Measurements from ENCODE around the gene CACYBP. TPM values are rescaled to one million over a fixed set of nuclear protein-coding genes. Genes with fewer than 3 reads are reported as not detected.

The CACYBP gene
- polyA plus RNA-seq, 1 donor from 2014 or later = 484 TPM

GRCh38 chr1:174988986-174989385, 10.8 kb upstream of the CACYBP start:
- no peak overlapping the region for H3K9ac ChIP-seq (ENCODE audit: low read length)
- no peaks in the 10 kb centered on the region for H3K36me3 ChIP-seq (ENCODE audit: insufficient read depth, low read length)
- TF ChIP-seq RAD21 (conservative IDR thresholded peaks at IDR 0.05) (no peak), EP300 (conservative IDR thresholded peaks at IDR 0.05; ENCODE audit: poor library complexity, severe bottlenecking) (no peak), TAF1 (IDR thresholded peaks at IDR 0.05; ENCODE audit: low read depth) (no peak), EZH2 (IDR thresholded peaks at IDR 0.05; ENCODE audit: borderline replicate concordance, insufficient read depth, low read length, poor library complexity, severe bottlenecking) (no peak), CTCF (IDR thresholded peaks at IDR 0.05; ENCODE audit: poor library complexity, severe bottlenecking) (no peak), MXI1 (conservative IDR thresholded peaks at IDR 0.05; ENCODE audit: poor library complexity, severe bottlenecking) (no peak), REST (IDR thresholded peaks at IDR 0.05; ENCODE audit: borderline replicate concordance) (no peak), SMC3 (conservative IDR thresholded peaks at IDR 0.05; ENCODE audit: poor library complexity) (no peak), POLR2AphosphoS5 (IDR thresholded peaks at IDR 0.05) (no peak)
- H3K79me2 ChIP-seq (replicated peaks; ENCODE audit: insufficient read depth, low read length) = no peaks in the 10 kb centered on the region
- no peaks in the 10 kb centered on the region for H3K27me3 ChIP-seq (ENCODE audit: insufficient read depth, low read depth, low read length)
- no peaks in the 10 kb centered on the region for H3F3A ChIP-seq (ENCODE audit: insufficient read depth, low read length, poor library complexity, severe bottlenecking)
- H3K4me2 ChIP-seq (ENCODE audit: low read length) = no peak overlapping the region
- no peak overlapping the region for H2AFZ ChIP-seq (ENCODE audit: low read depth, low read length)
- no peak overlapping the region for H3K4me3 ChIP-seq (ENCODE audit: low read length)
- no peaks in the 10 kb centered on the region for H4K20me1 ChIP-seq (ENCODE audit: insufficient read depth)
- no peaks in the 10 kb centered on the region for H3K9me3 ChIP-seq (ENCODE audit: low read length)
- no peak overlapping the region for H3K27ac ChIP-seq (ENCODE audit: low read length)
- H3K9me2 ChIP-seq (ENCODE audit: insufficient read depth, low read length) = no peaks in the 10 kb centered on the region

- TF ChIP-seq POLR2AphosphoS5 (IDR thresholded peaks at IDR 0.05) (no peak), SMC3 (conservative IDR thresholded peaks at IDR 0.05; ENCODE audit: poor library complexity) (no peak), EP300 (conservative IDR thresholded peaks at IDR 0.05; ENCODE audit: poor library complexity, severe bottlenecking) (no peak), RAD21 (conservative IDR thresholded peaks at IDR 0.05) (no peak), CTCF (IDR thresholded peaks at IDR 0.05; ENCODE audit: poor library complexity, severe bottlenecking) (no peak), EZH2 (IDR thresholded peaks at IDR 0.05; ENCODE audit: borderline replicate concordance, insufficient read depth, low read length, poor library complexity, severe bottlenecking) (no peak), MXI1 (conservative IDR thresholded peaks at IDR 0.05; ENCODE audit: poor library complexity, severe bottlenecking) (no peak), TAF1 (IDR thresholded peaks at IDR 0.05; ENCODE audit: low read depth) (no peak), REST (IDR thresholded peaks at IDR 0.05; ENCODE audit: borderline replicate concordance) (no peak)
- no peak overlapping the region for H2AFZ ChIP-seq (ENCODE audit: low read depth, low read length)
These were observed 10.1 kb upstream of the CACYBP start for GRCh38 chr1:174989536-174990220.

More at GRCh38 chr1:174989536-174990220, 10.1 kb upstream of the CACYBP start:
- H3F3A ChIP-seq (ENCODE audit: insufficient read depth, low read length, poor library complexity, severe bottlenecking) = no peaks in the 10 kb centered on the region
- H3K27me3 ChIP-seq (ENCODE audit: insufficient read depth, low read depth, low read length) = no peaks in the 10 kb centered on the region
- no peaks in the 10 kb centered on the region for H3K36me3 ChIP-seq (ENCODE audit: insufficient read depth, low read length)
- H3K9me3 ChIP-seq (ENCODE audit: low read length) = no peaks in the 10 kb centered on the region
- H3K4me3 ChIP-seq (ENCODE audit: low read length) = no peak overlapping the region
- no peak overlapping the region for H3K27ac ChIP-seq (ENCODE audit: low read length)
- no peaks in the 10 kb centered on the region for H4K20me1 ChIP-seq (ENCODE audit: insufficient read depth)
- H3K9me2 ChIP-seq (ENCODE audit: insufficient read depth, low read length) = no peaks in the 10 kb centered on the region
- H3K9ac ChIP-seq (ENCODE audit: low read length) = no peak overlapping the region
- no peaks in the 10 kb centered on the region for H3K79me2 ChIP-seq (replicated peaks; ENCODE audit: insufficient read depth, low read length)
- H3K4me2 ChIP-seq (ENCODE audit: low read length) = no peak overlapping the region

Measured in neural cell (in vitro differentiated cells).